ENCODE measurements around the gene CFAP107.

The CFAP107 gene

DNA sequence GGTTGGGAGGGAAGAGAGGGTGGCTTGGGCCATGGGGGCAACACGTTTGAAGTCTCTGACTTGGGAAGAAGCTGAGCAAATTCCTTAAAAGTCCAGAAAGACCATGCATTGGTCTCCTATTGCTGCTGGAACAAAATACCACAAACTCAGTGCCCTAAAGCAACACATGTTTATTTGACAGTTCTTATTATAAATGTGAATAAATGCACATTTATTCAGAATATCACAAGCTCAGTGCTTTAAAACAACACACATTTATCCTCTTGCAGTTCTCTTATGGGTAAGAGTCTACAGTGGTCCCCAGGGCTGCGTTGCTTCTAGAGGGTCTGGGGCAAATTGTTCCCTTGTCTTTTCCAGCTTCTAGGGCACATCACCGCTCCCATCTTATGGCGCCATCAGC lies 17.5 kb downstream of the CFAP107 start:
- Histone ChIP-seq H3K27me3 (peaks cover 47% of the 10 kb centered on the region), H3K4me1 (ENCODE audit: control insufficient read depth in 1 of 2, insufficient read depth in 1 of 2, low read depth in 1 of 2, low read length in 1 of 2) (no peaks in the 10 kb centered on the region), H3K9me3 (no peaks in the 10 kb centered on the region), H3K27ac (no peak overlapping the region), H3K36me3 (no peaks in the 10 kb centered on the region), H3K4me3 (ENCODE audit: low read depth in 1 of 2, low read length in 1 of 2) (no peak overlapping the region)
- TF ChIP-seq CTCF (IDR thresholded peaks at IDR 0.05) = no peak

GRCh38 chr1:12764016-12764415 lies 18.0 kb downstream of the CFAP107 start:
- no peak for TF ChIP-seq CTCF (IDR thresholded peaks at IDR 0.05)
- peaks cover 48% of the 10 kb centered on the region for H3K27me3 ChIP-seq

DNA sequence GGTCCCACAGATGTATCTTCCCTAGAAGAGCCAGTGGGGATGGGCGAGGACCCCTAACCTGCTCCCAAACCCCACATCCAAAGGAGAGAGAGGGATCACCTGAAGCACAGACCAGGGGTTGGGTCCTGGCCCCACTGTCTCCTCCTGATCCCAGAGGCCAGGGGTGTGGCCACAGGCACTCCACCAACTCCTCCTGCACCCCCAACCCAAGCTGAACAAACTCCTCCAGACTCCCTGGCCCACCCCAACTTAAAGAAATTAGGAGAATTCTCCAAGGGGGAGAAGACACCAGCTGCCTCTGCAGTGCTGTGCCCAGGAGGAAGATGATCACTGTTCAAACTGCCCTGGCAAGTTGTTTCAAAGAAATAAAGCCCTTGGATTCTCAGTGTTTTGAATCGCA lies 23.0 kb downstream of the CFAP107 start:
- peaks cover 63% of the 10 kb centered on the region for H3K27me3 ChIP-seq
- no peak for TF ChIP-seq CTCF (IDR thresholded peaks at IDR 0.05)
- no peaks in the 10 kb centered on the region for H3K36me3 ChIP-seq
- H3K4me1 ChIP-seq (ENCODE audit: control insufficient read depth in 1 of 2, insufficient read depth in 1 of 2, low read depth in 1 of 2, low read length in 1 of 2) = no peaks in the 10 kb centered on the region
- H3K4me3 ChIP-seq (ENCODE audit: low read depth in 1 of 2, low read length in 1 of 2) = no peak overlapping the region
- H3K27ac ChIP-seq = no peak overlapping the region
- no peaks in the 10 kb centered on the region for H3K9me3 ChIP-seq

More at GRCh38 chr1:12764016-12764415, 18.0 kb downstream of the CFAP107 start:
- Histone ChIP-seq H3K4me3 (ENCODE audit: low read depth in 1 of 2, low read length in 1 of 2) (no peak overlapping the region), H3K4me1 (ENCODE audit: control insufficient read depth in 1 of 2, insufficient read depth in 1 of 2, low read depth in 1 of 2, low read length in 1 of 2) (no peaks in the 10 kb centered on the region), H3K9me3 (no peaks in the 10 kb centered on the region), H3K27ac (no peak overlapping the region), H3K36me3 (no peaks in the 10 kb centered on the region)

- H3K4me1 ChIP-seq (ENCODE audit: control insufficient read depth in 1 of 2, insufficient read depth in 1 of 2, low read depth in 1 of 2, low read length in 1 of 2) = no peaks in the 10 kb centered on the region
- H3K27me3 ChIP-seq = peaks cover 63% of the 10 kb centered on the region
- H3K4me3 ChIP-seq (ENCODE audit: low read depth in 1 of 2, low read length in 1 of 2) = no peak overlapping the region
- no peaks in the 10 kb centered on the region for H3K36me3 ChIP-seq
- no peaks in the 10 kb centered on the region for H3K9me3 ChIP-seq
- H3K27ac ChIP-seq = no peak overlapping the region
- TF ChIP-seq CTCF (IDR thresholded peaks at IDR 0.05) = no peak
These were observed 24.0 kb downstream of the CFAP107 start for GRCh38 chr1:12769976-12770505.

- Histone ChIP-seq H3K36me3 (no peaks in the 10 kb centered on the region), H3K27me3 (peaks cover 63% of the 10 kb centered on the region), H3K4me3 (ENCODE audit: low read depth in 1 of 2, low read length in 1 of 2) (no peak overlapping the region), H3K4me1 (ENCODE audit: control insufficient read depth in 1 of 2, insufficient read depth in 1 of 2, low read depth in 1 of 2, low read length in 1 of 2) (no peaks in the 10 kb centered on the region), H3K9me3 (no peaks in the 10 kb centered on the region), H3K27ac (no peak overlapping the region)
- TF ChIP-seq CTCF (IDR thresholded peaks at IDR 0.05) = no peak
These were observed 24.6 kb downstream of the CFAP107 start for GRCh38 chr1:12770620-12771019.

- H3K36me3 ChIP-seq = no peaks in the 10 kb centered on the region
- peaks cover 62% of the 10 kb centered on the region for H3K27me3 ChIP-seq
- H3K9me3 ChIP-seq = no peaks in the 10 kb centered on the region
- H3K27ac ChIP-seq = no peak overlapping the region
- no peak for TF ChIP-seq CTCF (IDR thresholded peaks at IDR 0.05)
- no peak overlapping the region for H3K4me3 ChIP-seq (ENCODE audit: low read depth in 1 of 2, low read length in 1 of 2)
- H3K4me1 ChIP-seq (ENCODE audit: control insufficient read depth in 1 of 2, insufficient read depth in 1 of 2, low read depth in 1 of 2, low read length in 1 of 2) = no peaks in the 10 kb centered on the region
These were observed 25.2 kb downstream of the CFAP107 start for GRCh38 chr1:12771186-12771585.
